ENCODE data around the gene VPS26B.
"Not testable (repeated sequence)": the region's sequence is repeated elsewhere in the genome, so short reads cannot be mapped to it uniquely, and the experiment has no call there.

VPS26B gene

GRCh38 chr11:134283461-134284230 lies 59.2 kb downstream of the VPS26B start:
- DNase-seq, result no peak

- DNase-seq, result not testable (repeated sequence)
Observed at GRCh38 chr11:134284349-134284748, 59.9 kb downstream of the VPS26B start.

- no peak for DNase-seq
Observed at GRCh38 chr11:134287561-134287960, 63.1 kb downstream of the VPS26B start.

GRCh38 chr11:134288486-134288885 lies 64.0 kb downstream of the VPS26B start:
- no peak for DNase-seq

GRCh38 chr11:134289167-134289566 lies 64.7 kb downstream of the VPS26B start:
- DNase-seq, result no peak

- no peak for DNase-seq
Observed at GRCh38 chr11:134289789-134290188, 65.3 kb downstream of the VPS26B start.

- DNase-seq, result no peak
Observed at GRCh38 chr11:134290646-134291045, 66.2 kb downstream of the VPS26B start.

- DNase-seq, result no peak
Observed at GRCh38 chr11:134291196-134291595, 66.7 kb downstream of the VPS26B start.

GRCh38 chr11:134292661-134293060 lies 68.2 kb downstream of the VPS26B start:
- DNase-seq, result no peak

- no peak for DNase-seq
Observed at GRCh38 chr11:134293119-134294113, 68.9 kb downstream of the VPS26B start.

- DNase-seq, result no peak
Observed at GRCh38 chr11:134294664-134295063, 70.2 kb downstream of the VPS26B start.

Measured in NCI-H1694 treated with DMSO at 0.1 percent for 48 hours (cell line).